NAMALWA (cell line): Measurements from ENCODE around the gene ITIH5.

Source experiments
- DNase-seq: peaks from one replicate; pipeline ENCODE4 v3.0.0-alpha.2; 2015; ENCODE audit warnings: low spot score

ITIH5 gene

DNA sequence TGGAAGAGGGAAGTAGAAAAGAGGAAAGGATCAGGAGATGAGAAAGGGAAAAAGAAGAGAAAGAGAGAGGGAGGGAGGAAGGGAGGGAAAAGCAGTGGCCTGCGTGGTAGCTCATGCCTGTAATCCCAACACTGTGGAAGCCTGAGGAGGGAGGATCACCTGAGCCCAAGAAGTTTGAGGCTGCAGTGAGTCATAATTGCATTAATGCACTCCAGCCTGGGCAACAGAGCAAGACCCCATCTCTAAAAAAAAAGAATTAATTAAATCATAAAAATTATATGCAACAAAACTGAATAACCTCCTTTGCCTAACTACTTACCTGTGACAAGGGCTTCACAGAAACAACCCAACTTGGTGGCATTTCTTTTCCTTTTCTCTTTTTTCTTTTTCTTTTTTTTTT lies 148.1 kb downstream of the ITIH5 start:
- DNase-seq, result no peak

DNA sequence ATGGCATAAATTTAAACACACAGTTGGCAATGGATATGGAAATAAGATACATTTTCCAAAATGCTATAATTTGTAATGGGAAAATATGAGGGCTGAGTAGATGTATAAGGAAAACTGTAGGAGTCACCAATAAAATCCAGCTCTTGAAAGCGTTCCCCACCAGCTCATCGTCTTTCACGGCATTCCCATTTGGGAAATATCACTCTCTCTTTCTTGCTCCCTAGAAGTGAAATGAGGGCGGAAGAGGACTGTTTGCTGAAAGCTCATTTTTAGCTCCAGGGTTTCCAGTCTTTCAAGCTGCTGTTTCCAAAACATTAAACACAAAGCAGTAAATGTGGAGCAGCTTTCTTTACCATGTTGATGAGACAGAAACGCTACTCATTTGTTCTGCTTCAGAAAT lies 151.3 kb downstream of the ITIH5 start:
- no peak for DNase-seq

DNA sequence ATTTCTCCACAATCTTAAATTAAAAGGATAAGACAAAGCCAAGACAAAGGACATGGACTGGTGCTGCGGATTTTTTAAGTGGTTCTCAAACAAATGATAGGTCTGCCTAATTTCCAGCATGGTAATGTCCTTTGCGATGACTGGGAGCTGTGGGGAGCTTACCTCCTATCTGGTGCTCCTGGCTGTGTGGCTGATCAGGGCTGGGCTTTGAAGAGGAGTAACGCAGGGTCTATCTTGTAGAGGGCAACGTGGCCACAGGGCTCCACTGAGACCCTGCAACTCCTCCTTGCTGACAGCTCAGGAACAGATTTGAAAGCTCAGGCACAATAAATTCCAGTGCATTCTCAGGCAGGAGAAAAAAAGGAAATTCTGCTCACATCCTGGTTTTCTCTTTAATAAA lies 152.8 kb downstream of the ITIH5 start:
- DNase-seq, result no peak

DNA sequence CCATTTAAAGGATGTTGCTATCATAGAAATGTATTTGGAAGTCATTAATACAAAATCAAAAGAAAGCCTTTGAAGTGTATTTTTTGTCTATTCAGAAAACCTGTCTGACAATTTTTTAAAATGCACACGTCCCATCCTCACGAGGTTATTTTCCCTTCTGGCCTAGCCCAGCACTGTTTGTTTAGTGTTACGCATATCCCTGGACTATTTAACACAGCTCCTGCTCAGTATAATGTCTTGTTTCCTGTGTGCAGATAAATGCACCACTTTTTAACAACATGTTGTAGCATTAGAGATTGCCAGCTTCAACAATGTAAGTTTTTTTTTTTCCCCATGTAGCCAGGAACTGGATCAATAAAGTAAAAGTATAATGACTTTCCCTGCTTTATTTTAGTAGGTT lies 153.3 kb downstream of the ITIH5 start:
- DNase-seq, result no peak

DNA sequence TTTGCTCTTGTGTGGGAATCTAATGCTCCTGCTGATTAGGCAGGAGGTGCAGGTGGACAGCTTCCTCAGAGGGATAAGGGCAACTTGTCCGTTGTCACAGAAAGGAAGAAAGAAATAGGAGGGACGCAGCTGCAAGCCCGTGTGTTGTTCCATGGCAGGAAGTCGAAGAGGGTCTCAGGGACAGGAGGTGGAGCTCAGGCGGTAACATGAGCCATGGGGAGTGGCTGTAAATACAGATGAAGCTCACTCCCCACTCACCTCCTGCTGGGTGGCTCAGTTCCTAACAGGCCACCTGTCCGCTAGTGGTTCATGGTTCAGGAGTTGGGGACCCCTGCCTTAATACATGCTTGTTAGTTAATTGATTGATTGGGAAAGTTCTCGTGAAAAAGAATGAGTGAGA lies 154.3 kb downstream of the ITIH5 start:
- DNase-seq, result peak; percentile 61

DNA sequence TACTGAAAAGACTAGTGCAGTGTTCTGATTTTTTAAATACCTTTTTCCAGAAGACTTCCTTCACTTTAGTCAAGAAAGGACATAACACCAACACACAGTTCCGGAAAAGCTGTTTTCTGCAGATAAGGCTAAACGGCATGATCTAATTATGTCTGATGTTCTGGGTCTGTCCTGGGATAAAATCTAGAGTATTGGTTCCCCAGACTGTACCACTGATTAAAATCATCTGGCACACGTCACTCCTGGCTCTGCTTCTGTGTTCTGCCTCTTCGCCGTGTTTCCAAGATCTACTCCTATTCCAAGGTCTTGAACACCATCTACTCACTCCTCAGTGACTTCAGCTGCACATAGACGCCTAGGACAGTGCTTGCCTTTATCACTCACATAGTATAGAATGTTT lies 155.2 kb downstream of the ITIH5 start:
- DNase-seq, result no peak
